GM06990 (cell line): ENCODE results near the gene GOLGA1.
"Not testable (repeated sequence)": the region's sequence is repeated elsewhere in the genome, so short reads cannot be mapped to it uniquely, and the experiment has no call there.

Experiments used
- DNase-seq: peaks from one replicate; pipeline ENCODE4 v3.0.0-alpha.2; 2011; ENCODE audit not compliant: insufficient read length; ENCODE audit errors: extremely low read depth
- H3K27me3 ChIP-seq: replicated peaks from 2 replicates; pipeline ENCODE4 v1.6.0; 2011; ENCODE audit warnings: low read length; ENCODE audit not compliant: control insufficient read depth, insufficient read depth
- H3K36me3 ChIP-seq: 2 replicates; pipeline ENCODE4 v1.5.1; 2011; ENCODE audit warnings: low read length; ENCODE audit not compliant: control insufficient read depth, insufficient read depth
- H3K4me3 ChIP-seq: replicated peaks from 2 replicates; pipeline ENCODE4 v1.5.1; 2011; ENCODE audit warnings: low read depth, mild to moderate bottlenecking, control low read depth, low read length
- CTCF ChIP-seq: IDR thresholded peaks from 2 replicates; pipeline ENCODE4 v1.5.1; 2011; ENCODE audit warnings: low read length, control low read depth, mild to moderate bottlenecking, inconsistent platforms; ENCODE audit not compliant: insufficient read depth, poor library complexity, severe bottlenecking

Gene GOLGA1

DNA sequence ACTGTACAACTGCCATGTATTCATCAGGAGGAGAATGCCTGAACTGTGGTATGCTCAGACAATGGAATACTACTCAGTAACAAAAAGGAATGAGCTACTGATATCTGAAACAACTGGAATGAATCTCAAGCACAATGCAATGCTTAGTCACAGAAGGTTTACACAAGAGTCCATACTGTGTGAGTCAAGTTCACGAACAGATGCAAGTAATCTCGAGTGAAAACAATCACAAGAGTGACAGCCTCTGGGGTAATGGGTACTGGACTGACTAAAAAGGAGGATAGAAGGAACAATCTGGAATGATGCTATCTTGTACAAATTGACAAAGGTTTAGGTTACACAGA lies 19.5 kb upstream of the GOLGA1 start:
- TF ChIP-seq CTCF, result no peak
- Histone ChIP-seq H3K27me3 (no peaks in the 10 kb centered on the region), H3K36me3 (no peaks in the 10 kb centered on the region), H3K4me3 (no peak overlapping the region)
- no peak for DNase-seq

DNA sequence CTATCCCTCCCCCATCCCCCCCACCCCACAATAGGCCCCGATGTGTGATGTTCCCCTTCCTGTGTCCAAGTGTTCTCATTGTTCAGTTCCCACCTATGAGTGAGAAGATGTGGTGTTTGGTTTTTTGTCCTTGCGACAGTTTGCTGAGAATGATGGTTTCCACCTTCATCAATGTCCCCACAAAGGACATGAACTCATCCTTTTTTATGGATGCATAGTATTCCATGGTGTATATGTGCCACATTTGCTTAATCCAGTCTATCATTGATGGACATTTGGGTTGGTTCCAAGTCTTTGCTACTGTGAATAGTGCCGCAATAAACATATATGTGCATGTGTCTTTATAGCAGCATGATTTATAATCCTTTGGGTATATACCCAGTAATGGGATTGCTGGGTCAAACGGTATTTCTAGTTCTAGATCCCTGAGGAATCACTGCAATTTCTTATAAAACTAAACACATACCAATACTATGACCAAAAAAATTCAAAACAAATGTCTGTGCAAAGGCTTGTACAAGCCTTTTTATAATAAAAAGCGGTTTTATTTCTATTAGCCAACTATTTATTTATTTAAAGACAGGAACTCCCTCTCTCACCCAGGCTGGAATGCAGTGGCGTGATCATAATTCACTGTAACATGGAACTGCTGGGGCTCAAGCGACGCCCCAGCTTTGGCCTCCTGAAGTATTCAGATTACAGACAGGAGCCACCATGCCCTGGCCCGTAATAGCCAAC lies 19.0 kb upstream of the GOLGA1 start:
- not testable (repeated sequence) for H3K27me3 ChIP-seq, H3K36me3 ChIP-seq, H3K4me3 ChIP-seq, DNase-seq

DNA sequence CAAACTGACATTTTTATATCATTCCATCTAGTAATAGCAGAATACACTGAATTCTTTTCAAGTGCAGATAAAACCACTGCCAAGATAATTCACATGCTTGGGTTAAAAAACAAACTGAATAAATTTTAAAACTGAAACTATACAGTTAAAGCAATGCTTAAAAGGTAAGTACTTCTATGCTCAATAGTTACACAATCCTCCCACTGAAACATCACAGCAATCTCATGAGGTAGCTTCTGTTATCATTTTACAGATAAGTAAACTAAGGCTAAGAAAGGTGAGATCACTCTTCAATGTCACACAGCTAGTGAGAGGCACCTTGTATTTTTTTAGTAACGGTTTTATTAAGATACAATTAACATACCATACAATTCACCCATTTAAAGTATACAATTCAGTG lies 13.4 kb upstream of the GOLGA1 start:
- no peaks in the 10 kb centered on the region for H3K27me3 ChIP-seq
- no peak for TF ChIP-seq CTCF
- no peak for DNase-seq
- no peaks in the 10 kb centered on the region for H3K36me3 ChIP-seq
- no peak overlapping the region for H3K4me3 ChIP-seq

GRCh38 chr9:124950050-124950718 lies 9.3 kb upstream of the GOLGA1 start:
- H3K36me3 ChIP-seq, result no peaks in the 10 kb centered on the region
- no peak overlapping the region for H3K4me3 ChIP-seq
- H3K27me3 ChIP-seq, result no peaks in the 10 kb centered on the region
- no peak for TF ChIP-seq CTCF
- DNase-seq, result no peak

DNA sequence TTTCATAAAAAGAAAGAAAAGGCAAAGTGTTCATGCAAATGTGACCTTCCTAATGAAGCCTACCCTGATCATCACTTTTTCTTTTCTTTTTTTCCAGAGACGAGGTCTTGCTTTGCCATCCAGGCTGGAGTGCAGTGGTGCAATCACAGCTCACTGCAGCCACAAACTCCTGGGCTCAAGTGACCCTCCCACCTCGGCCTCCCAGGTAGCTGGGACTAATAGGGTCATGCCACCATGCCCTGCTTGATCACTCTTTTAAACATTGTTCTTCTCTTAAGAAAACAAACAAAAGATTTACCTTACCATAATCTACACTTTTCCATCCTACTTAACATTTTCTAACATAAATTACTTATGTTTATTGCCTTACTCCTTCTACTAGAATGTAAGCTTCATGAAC lies 8.5 kb upstream of the GOLGA1 start:
- Histone ChIP-seq H3K36me3 (no peaks in the 10 kb centered on the region), H3K4me3 (no peak overlapping the region), H3K27me3 (no peaks in the 10 kb centered on the region)
- TF ChIP-seq CTCF, result no peak
- no peak for DNase-seq

DNA sequence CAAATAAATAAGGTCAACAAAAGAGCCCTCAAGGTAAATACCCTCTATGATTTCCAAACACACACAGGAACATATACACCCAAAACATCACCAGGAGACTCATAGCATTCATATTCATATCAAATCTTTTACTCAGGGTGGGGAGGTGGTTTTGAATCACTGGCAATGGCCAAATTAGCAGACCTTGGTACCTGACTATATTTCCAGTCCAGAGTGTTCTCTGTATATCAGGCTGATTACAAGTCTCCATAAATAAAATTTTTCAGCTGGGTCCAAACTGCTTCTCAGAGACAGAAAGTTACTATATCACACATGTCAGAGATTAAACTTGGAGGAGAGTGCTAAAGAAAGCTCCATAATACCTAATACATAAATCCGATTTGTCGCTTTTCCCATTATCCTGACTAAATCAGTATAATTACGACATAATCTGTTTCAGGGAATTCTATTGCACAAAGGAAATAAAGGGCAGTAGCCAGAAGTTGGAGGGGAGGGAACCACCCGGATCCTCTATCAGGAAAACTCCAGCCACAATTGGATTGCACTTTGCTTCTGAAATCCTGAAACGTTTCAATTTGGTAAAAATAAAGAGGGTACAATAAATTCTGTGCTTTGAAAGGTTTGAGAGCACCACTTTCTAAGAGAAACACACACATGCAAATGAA lies 7.0 kb upstream of the GOLGA1 start:
- no peak for TF ChIP-seq CTCF
- Histone ChIP-seq H3K4me3 (no peak overlapping the region), H3K27me3 (no peaks in the 10 kb centered on the region), H3K36me3 (no peaks in the 10 kb centered on the region)
- no peak for DNase-seq
